SK-N-SH (cell line): ENCODE results near the gene ARHGEF10L. TPM values are rescaled to one million over a fixed set of nuclear protein-coding genes. Genes with fewer than 3 reads are reported as not detected.

Source experiments
- CTCF ChIA-PET: fragments of 300-600, 350-600 bp; formaldehyde crosslinking; extraction: SDS; loops from one replicate; lab custom pipeline; 2021; lab: Yijun Ruan, JAX
- POLR2A ChIA-PET: fragments of 350-600 bp; sonication (Branson Sonifier 250); formaldehyde crosslinking; extraction: SDS; loops from one replicate; lab custom pipeline; 2020; ENCODE audit warnings: antibody characterized with exemption, inconsistent platforms; lab: Yijun Ruan, JAX
- DNase-seq: peaks from one replicate; pipeline ENCODE4 v3.0.0; 2012
- H2AFZ ChIP-seq: fragments of 200-600 bp; sonication (generic); 2 replicates; pipeline ENCODE4 v1.8.1; 2016; ENCODE audit warnings: antibody characterized with exemption, mild to moderate bottlenecking, low read depth
- H3F3A ChIP-seq: fragments of 200-600 bp; sonication (generic); replicated peaks from 2 replicates; pipeline ENCODE3; 2016; ENCODE audit warnings: antibody characterized with exemption, mild to moderate bottlenecking; ENCODE audit not compliant: insufficient read depth
- H3K27ac ChIP-seq, 2 experiments: fragments of 200-500 bp in 1 of 2; fragments of 200-600 bp in 1 of 2; sonication (Bioruptor generic) in 1 of 2; sonication (generic), shearing (Covaris generic) in 1 of 2; 2 replicates each; pipeline versions ENCODE4 v1.5.1 to v1.6.1; 2014 to 2016; ENCODE audit warnings: low read depth in 2 of 2, inconsistent platforms in 1 of 2, low read length in 1 of 2, mild to moderate bottlenecking in 1 of 2, mixed read lengths in 1 of 2
- H3K27me3 ChIP-seq: fragments of 200-600 bp; sonication (generic), shearing (Covaris generic); 2 replicates; pipeline ENCODE4 v1.6.1; 2016; ENCODE audit warnings: mixed run types; ENCODE audit not compliant: insufficient read depth
- H3K36me3 ChIP-seq, 2 experiments: fragments of 200-500 bp in 1 of 2; fragments of 200-600 bp in 1 of 2; sonication (Bioruptor generic) in 1 of 2; sonication (generic) in 1 of 2; replicated peaks in 1 of 2; 2 replicates each; pipeline versions ENCODE3 to v1.5.1; 2014 to 2016; ENCODE audit warnings: low read length in 1 of 2, mild to moderate bottlenecking in 1 of 2; ENCODE audit not compliant: insufficient read depth in 2 of 2, control insufficient read depth in 1 of 2
- H3K4me1 ChIP-seq, 2 experiments: fragments of 200-500 bp in 1 of 2; fragments of 200-600 bp in 1 of 2; sonication (Bioruptor generic) in 1 of 2; sonication (generic), shearing (Covaris generic) in 1 of 2; 2 replicates each; pipeline versions ENCODE4 v1.5.1 to v1.6.1; 2014 to 2016; ENCODE audit warnings: low read depth in 1 of 2, low read length in 1 of 2, mixed run types in 1 of 2; ENCODE audit not compliant: insufficient read depth in 2 of 2, control insufficient read depth in 1 of 2
- H3K4me2 ChIP-seq: fragments of 200-600 bp; sonication (generic), shearing (Covaris generic); 2 replicates; pipeline ENCODE4 v1.6.1; 2017; ENCODE audit warnings: mixed run types
- H3K4me3 ChIP-seq, 2 experiments: fragments of 200-500 bp in 1 of 2; fragments of 200-600 bp in 1 of 2; sonication (Bioruptor generic) in 1 of 2; sonication (generic), shearing (Covaris generic) in 1 of 2; 2 replicates each; pipeline versions ENCODE4 v1.5.1 to v1.8.1; 2014 to 2016; ENCODE audit warnings: low read depth in 2 of 2, inconsistent platforms in 1 of 2, low read length in 1 of 2, mild to moderate bottlenecking in 1 of 2, mixed read lengths in 1 of 2, moderate library complexity in 1 of 2
- H3K79me2 ChIP-seq: fragments of 200-600 bp; sonication (generic); 2 replicates; pipeline ENCODE4 v1.8.1; 2017; ENCODE audit warnings: mild to moderate bottlenecking; ENCODE audit not compliant: insufficient read depth
- H3K9ac ChIP-seq: fragments of 200-600 bp; sonication (generic); 2 replicates; pipeline ENCODE4 v1.6.1; 2017; ENCODE audit warnings: mixed run types
- H3K9me2 ChIP-seq: fragments of 200-600 bp; sonication (generic); 2 replicates; pipeline ENCODE4 v1.6.1; 2017; ENCODE audit warnings: mixed run types
- H3K9me3 ChIP-seq: fragments of 200-600 bp; sonication (generic); 2 replicates; pipeline ENCODE4 v1.6.1; 2017; ENCODE audit warnings: mixed run types, mild to moderate bottlenecking, moderate library complexity
- H4K20me1 ChIP-seq: fragments of 200-600 bp; sonication (generic); 2 replicates; pipeline ENCODE4 v1.6.1; 2017; ENCODE audit warnings: mild to moderate bottlenecking, mixed run types; ENCODE audit not compliant: insufficient read depth
- CTCF ChIP-seq: fragments of 200-600 bp; sonication (generic); IDR thresholded peaks from 2 replicates; pipeline ENCODE4 v1.6.1; 2017; ENCODE audit warnings: antibody characterized with exemption, mild to moderate bottlenecking, moderate library complexity
- FOSL2 ChIP-seq: IDR thresholded peaks from 2 replicates; pipeline ENCODE4 v1.4.0; 2012; ENCODE audit warnings: low read depth, mild to moderate bottlenecking, moderate library complexity, borderline replicate concordance
- FOXJ3 ChIP-seq: sonication (generic); formaldehyde crosslinking; IDR thresholded peaks from 2 replicates; pipeline ENCODE4 v1.5.1; 2020; ENCODE audit warnings: mild to moderate bottlenecking, missing genetic modification reagents
- FOXM1 ChIP-seq: IDR thresholded peaks from 2 replicates; pipeline ENCODE4 v1.4.0; 2012; ENCODE audit warnings: low read depth, mild to moderate bottlenecking
- GABPA ChIP-seq: IDR thresholded peaks from 2 replicates; pipeline ENCODE4 v1.4.0; 2012; ENCODE audit warnings: low read depth, mild to moderate bottlenecking
- JUND ChIP-seq: IDR thresholded peaks from 2 replicates; pipeline ENCODE4 v1.4.0; 2012
- NRF1 ChIP-seq: IDR thresholded peaks from 2 replicates; pipeline ENCODE4 v1.6.1; 2012; ENCODE audit warnings: low read depth, mild to moderate bottlenecking, low read length
- PBX3 ChIP-seq: IDR thresholded peaks from 2 replicates; pipeline ENCODE4; 2012
- POLR2AphosphoS5 ChIP-seq: IDR thresholded peaks from 2 replicates; pipeline ENCODE4 v1.6.1; 2012; ENCODE audit warnings: low read depth, low read length
- RAD21 ChIP-seq: IDR thresholded peaks from 2 replicates; pipeline ENCODE4 v1.6.1; 2012; ENCODE audit warnings: mild to moderate bottlenecking, low read length
- RFX5 ChIP-seq: IDR thresholded peaks from 2 replicates; pipeline ENCODE4 v1.6.1; 2012; ENCODE audit warnings: mild to moderate bottlenecking, improper control_type of control experiment, low read length
- TAF1 ChIP-seq: IDR thresholded peaks from 2 replicates; pipeline ENCODE4 v1.6.1; 2012; ENCODE audit warnings: low read depth, mild to moderate bottlenecking, low read length, moderate library complexity, borderline replicate concordance
- TEAD4 ChIP-seq: IDR thresholded peaks from 2 replicates; pipeline ENCODE4 v1.4.0; 2012; ENCODE audit warnings: mild to moderate bottlenecking, borderline replicate concordance; ENCODE audit not compliant: insufficient read depth
- USF1 ChIP-seq: IDR thresholded peaks from 2 replicates; pipeline ENCODE4 v1.4.0; 2012; ENCODE audit warnings: low read depth, borderline replicate concordance
- WGBS: methylation state at CpG from one replicate; pipeline ENCODE4 v1.1.6; 2017; ENCODE audit warnings: low lambda C conversion rate; 5-methylcytosine and 5-hydroxymethylcytosine counted together
- polyA plus RNA-seq, 3 experiments: library from polyadenylated mRNA; depleted of rRNA; stranded (reverse); fragments of >200 nt; gene quantifications; 2 replicates each; pipeline ENCODE4 v1.2.3, GENCODE V29; 2012

ARHGEF10L gene
- polyA plus RNA-seq, 1 of the 3 experiments (the other 2 are of a cell fraction): 12.5 TPM

- TF ChIP-seq NRF1 (no peak), FOSL2 (no peak)
Observed at GRCh38 chr1:17630048-17630830, 90.7 kb downstream of the ARHGEF10L start (continued).

GRCh38 chr1:17630986-17631385 is 91.5 kb downstream of the ARHGEF10L start:
- 92% methylated on average over 6 of the region's 6 CpGs for WGBS
- H3K27me3 ChIP-seq: no peaks in the 10 kb centered on the region

GRCh38 chr1:17631410-17631809 is 91.9 kb downstream of the ARHGEF10L start:
- ChIA-PET POLR2A (no interaction called here), CTCF (no interaction called here)
- H3K9ac ChIP-seq: no peak overlapping the region
- no peaks in the 10 kb centered on the region for H3K27me3 ChIP-seq
- WGBS: 95% methylated on average over 5 of the region's 8 CpGs
- DNase-seq: no peak
- H3K4me3 ChIP-seq: no peak overlapping the region
- no peaks in the 10 kb centered on the region for H3K9me3 ChIP-seq
- H4K20me1 ChIP-seq: no peaks in the 10 kb centered on the region
- no peak overlapping the region for H2AFZ ChIP-seq
- H3K9me2 ChIP-seq: no peaks in the 10 kb centered on the region
- TF ChIP-seq POLR2AphosphoS5 (no peak), TAF1 (no peak), FOXJ3 (no peak), RFX5 (no peak), NRF1 (no peak), RAD21 (no peak), USF1 (no peak), GABPA (no peak), FOXM1 (no peak), CTCF (no peak), PBX3 (no peak)
- no peak overlapping the region for H3K4me2 ChIP-seq
- peaks cover 3 to 14% of the 10 kb centered on the region in 2 experiments; a peak in 2 of 4 replicates for H3K4me1 ChIP-seq
- H3K79me2 ChIP-seq: no peaks in the 10 kb centered on the region
- H3K36me3 ChIP-seq: peaks cover 6 to 45% of the 10 kb centered on the region in 2 experiments
- no peaks in the 10 kb centered on the region for H3F3A ChIP-seq
- no peak overlapping the region for H3K27ac ChIP-seq

More at GRCh38 chr1:17630986-17631385, 91.5 kb downstream of the ARHGEF10L start:
- no peak overlapping the region for H2AFZ ChIP-seq
- H3K36me3 ChIP-seq: peaks cover 7 to 46% of the 10 kb centered on the region in 2 experiments
- H3K79me2 ChIP-seq: no peaks in the 10 kb centered on the region
- POLR2A ChIA-PET: no interaction called here
- no peak overlapping the region for H3K4me3 ChIP-seq
- H3K9me3 ChIP-seq: no peaks in the 10 kb centered on the region
- DNase-seq: no peak
- H3K9me2 ChIP-seq: no peaks in the 10 kb centered on the region
- no peaks in the 10 kb centered on the region for H3F3A ChIP-seq
- CTCF ChIA-PET: interaction anchor here (2.4 to 38.1 kb wide), 2 partner anchors 23 to 127 kb away, joined by 10 to 707 read pairs; no protein-coding TSS in a partner anchor
- H3K4me2 ChIP-seq: no peak overlapping the region
- no peak overlapping the region for H3K27ac ChIP-seq
- no peak overlapping the region for H3K9ac ChIP-seq
- H3K4me1 ChIP-seq: peaks cover 3 to 14% of the 10 kb centered on the region in 2 experiments; a peak in 2 of 4 replicates
- H4K20me1 ChIP-seq: no peaks in the 10 kb centered on the region
- TF ChIP-seq TEAD4 (no peak), RFX5 (no peak), JUND (no peak)
